Testis (tissue), 3 donors: Measurements from ENCODE around the gene ARFRP1. TPM values are rescaled to one million over a fixed set of nuclear protein-coding genes. Genes with fewer than 3 reads are reported as not detected.
A peak's percentile ranks its signal among the peaks of the same experiment; 100 is the strongest.

ENCODE experiments used
- DNase-seq: peaks from one replicate; pipeline ENCODE4 v3.0.0-alpha.2; 2019
- H3K27ac ChIP-seq, 2 donors: fragments of 200-600 bp; sonication (generic); one replicate each; pipeline ENCODE4 v1.5.1; 2019
- H3K27me3 ChIP-seq: fragments of 200-600 bp; sonication (generic); one replicate; pipeline ENCODE4 v1.5.1; 2019
- H3K36me3 ChIP-seq: fragments of 200-600 bp; sonication (generic); one replicate; pipeline ENCODE4 v1.5.1; 2017; ENCODE audit warnings: low read depth; ENCODE audit errors: missing control alignments
- H3K4me1 ChIP-seq: fragments of 200-600 bp; sonication (generic); one replicate; pipeline ENCODE4 v1.5.1; 2019
- H3K4me3 ChIP-seq, 2 donors: fragments of 200-600 bp; sonication (generic); one replicate each; pipeline ENCODE4 v1.5.1; 2017 to 2019
- H3K9me3 ChIP-seq: fragments of 200-600 bp; sonication (generic); one replicate; pipeline ENCODE4 v1.5.1; 2017
- CTCF ChIP-seq, 3 experiments: fragments of 450-650 bp in 2 of 3; fragments of 200-600 bp in 1 of 3; sonication (generic) in 1 of 3; IDR thresholded peaks; one replicate each; pipeline ENCODE4 v1.5.1; 2016 to 2019; ENCODE audit warnings: antibody characterized with exemption in 3 of 3, mild to moderate bottlenecking in 2 of 3, moderate library complexity in 1 of 3
- POLR2A ChIP-seq: fragments of 450-650 bp; IDR thresholded peaks from one replicate; pipeline ENCODE4 v1.6.1; 2017; ENCODE audit warnings: antibody characterized with exemption, mild to moderate bottlenecking, moderate library complexity
- WGBS, 2 donors: methylation state at CpG; one replicate each; pipeline ENCODE4 v1.1.5; 2018; 5-methylcytosine and 5-hydroxymethylcytosine counted together
- intact Hi-C: fragments of 100-400 bp; cut with DNase I; formaldehyde crosslinking; loops from one replicate; pipeline ENCODE4 v1.15.1; 2023; ENCODE audit warnings: low total_unique reads
- polyA plus RNA-seq: library from polyadenylated mRNA; stranded (reverse); fragments of 350-450 nt; fragmentation: Illumina TruSeq; extraction: RNeasy Lipid Tissue Mini Kit (QIAGEN cat#74804); gene quantifications from one replicate; pipeline ENCODE4 v1.2.3, GENCODE V29; 2014; ENCODE audit warnings: low read depth, low replicate concordance; ENCODE audit not compliant: insufficient read depth
- total RNA-seq, 2 donors: library from RNA; depleted of rRNA; stranded (reverse); fragments of >200 nt; gene quantifications; one replicate each; pipeline ENCODE4 v1.2.3, GENCODE V29; 2016

ARFRP1 gene
- total and polyA plus RNA-seq, 3 donors from 2014 or later: 37.8 to 55.6 (median 55.4) TPM

- 16 to 22% methylated on average over 20 of the region's 26 CpGs for WGBS, 2 donors
- H3K4me3 ChIP-seq: peak overlapping the region in 1 of 2 donors; percentile 64
- peak; percentile 67 for DNase-seq
- TF ChIP-seq CTCF (IDR thresholded peaks at IDR 0.05): no peak
- TF ChIP-seq POLR2A: no peak
- no peaks in the 10 kb centered on the region for H3K9me3 ChIP-seq
- peaks cover 32% of the 10 kb centered on the region for H3K4me1 ChIP-seq
- H3K27me3 ChIP-seq: no peaks in the 10 kb centered on the region
- H3K27ac ChIP-seq: peak overlapping the region; percentile 85 to 88
- intact Hi-C loops: no loop called here
- no peaks in the 10 kb centered on the region for H3K36me3 ChIP-seq
These were observed 30.9 kb upstream of the ARFRP1 start for GRCh38 chr20:63738687-63739129.

- intact Hi-C loops: no loop called here
- TF ChIP-seq CTCF (IDR thresholded peaks at IDR 0.05) (no peak), POLR2A (no peak)
- Histone ChIP-seq H3K27me3 (no peaks in the 10 kb centered on the region), H3K9me3 (no peaks in the 10 kb centered on the region), H3K4me1 (peaks cover 31% of the 10 kb centered on the region), H3K4me3 (no peak overlapping the region), H3K36me3 (no peaks in the 10 kb centered on the region), H3K27ac (peak overlapping the region in 1 of 2 donors; percentile 85)
- no peak for DNase-seq
- WGBS, 2 donors: 33 to 58% methylated on average over 1 to 38 of the region's 43 CpGs
These were observed 30.3 kb upstream of the ARFRP1 start for GRCh38 chr20:63737945-63738686.

GRCh38 chr20:63737695-63737944 is 29.8 kb upstream of the ARFRP1 start:
- Histone ChIP-seq H3K4me3 (no peak overlapping the region), H3K27ac (no peak overlapping the region)
- intact Hi-C loops: no loop called here

GRCh38 chr20:63736893-63737694 is 29.3 kb upstream of the ARFRP1 start:
- TF ChIP-seq POLR2A (no peak), CTCF (IDR thresholded peaks at IDR 0.05) (no peak)
- no peak for DNase-seq
- Histone ChIP-seq H3K36me3 (no peaks in the 10 kb centered on the region), H3K27ac (no peak overlapping the region), H3K9me3 (no peaks in the 10 kb centered on the region), H3K27me3 (no peaks in the 10 kb centered on the region), H3K4me1 (peaks cover 21% of the 10 kb centered on the region), H3K4me3 (no peak overlapping the region)
- intact Hi-C loops: no loop called here
- WGBS, 2 donors: 50 to 69% methylated on average over 4 to 30 of the region's 30 CpGs

More at GRCh38 chr20:63737695-63737944, 29.8 kb upstream of the ARFRP1 start:
- H3K36me3 ChIP-seq: no peaks in the 10 kb centered on the region
- H3K27me3 ChIP-seq: no peaks in the 10 kb centered on the region
- no peak for DNase-seq
- no peak for TF ChIP-seq CTCF (IDR thresholded peaks at IDR 0.05)
- TF ChIP-seq POLR2A: no peak
- 49 to 70% methylated on average over 6 to 26 of the region's 26 CpGs for WGBS, 2 donors
- H3K4me1 ChIP-seq: peaks cover 26% of the 10 kb centered on the region
- no peaks in the 10 kb centered on the region for H3K9me3 ChIP-seq
